ENCODE results near the gene ZNF397. TPM values are rescaled to one million over a fixed set of nuclear protein-coding genes. Genes with fewer than 3 reads are reported as not detected.
A peak's percentile ranks its signal among the peaks of the same experiment; 100 is the strongest.
"Not testable (repeated sequence)": the region's sequence is repeated elsewhere in the genome, so short reads cannot be mapped to it uniquely, and the experiment has no call there.

The ZNF397 gene
- polyA plus RNA-seq: 1 to 10 TPM; 2.7 to 8.1 (median 4.2) TPM

DNA sequence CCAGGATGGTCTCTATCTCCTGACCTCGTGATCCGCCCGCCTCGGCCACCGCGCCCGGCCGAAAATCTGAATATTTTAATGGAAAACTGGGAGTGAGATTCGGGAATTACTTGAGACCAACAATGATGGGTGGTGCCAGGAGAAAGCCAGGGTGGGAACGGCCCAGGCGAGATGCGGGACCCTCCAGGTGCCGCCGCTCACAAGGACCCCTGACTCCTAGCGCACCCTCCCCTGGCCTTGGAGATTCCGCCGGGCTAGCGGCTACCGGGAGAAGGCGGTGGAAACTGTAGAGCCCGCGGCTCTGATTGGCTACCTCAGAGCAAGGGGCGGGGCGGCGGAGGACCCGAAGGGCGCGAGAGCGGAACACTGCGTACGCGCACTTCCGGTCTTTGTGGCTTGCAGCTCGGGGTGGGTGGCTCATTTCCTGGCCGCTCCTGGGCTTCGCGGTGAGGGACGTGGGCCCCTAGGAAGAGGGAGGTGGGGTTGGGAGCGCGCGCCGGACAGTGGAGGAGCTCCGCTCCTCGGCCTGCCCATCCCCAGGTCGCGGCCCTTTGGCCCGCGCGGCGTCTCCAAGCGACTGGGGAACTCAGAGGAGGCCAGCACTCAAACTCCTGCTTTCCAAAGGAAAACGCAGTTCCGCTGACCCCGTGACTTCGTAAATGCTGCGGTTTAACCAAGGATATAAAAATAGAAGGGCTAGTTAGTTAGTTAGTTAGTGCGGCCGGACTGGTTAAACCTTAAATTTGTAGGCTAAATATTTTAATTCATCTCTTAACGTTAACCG is at the start of gene ZNF397:
TSS of gene ZNF397 (plus strand) at position 371 of the 784 bp plus-strand sequence. CDS start 1,437 bp downstream, outside the sequence.
- DNase-seq: peak; percentile 95 to 96 (median 95)
- Mint-ChIP-seq H3K9me3 (no peaks in the 10 kb centered on the region), H3K36me3 (peaks cover 24 to 33% (median 31%) of the 10 kb centered on the region in 3 donors), H3K27ac (peak within 1 kb of the TSS; percentile 97 to 99 (median 98)), H3K4me1 (peaks cover 10 to 26% of the 10 kb centered on the region in 2 donors), H3K4me3 (peak within 1 kb of the TSS; percentile 96 to 99 (median 97)), H3K27me3 (ENCODE audit: low read depth in 3 of 3) (peaks cover 8 to 16% (median 15%) of the 10 kb centered on the region in 3 donors)

DNA sequence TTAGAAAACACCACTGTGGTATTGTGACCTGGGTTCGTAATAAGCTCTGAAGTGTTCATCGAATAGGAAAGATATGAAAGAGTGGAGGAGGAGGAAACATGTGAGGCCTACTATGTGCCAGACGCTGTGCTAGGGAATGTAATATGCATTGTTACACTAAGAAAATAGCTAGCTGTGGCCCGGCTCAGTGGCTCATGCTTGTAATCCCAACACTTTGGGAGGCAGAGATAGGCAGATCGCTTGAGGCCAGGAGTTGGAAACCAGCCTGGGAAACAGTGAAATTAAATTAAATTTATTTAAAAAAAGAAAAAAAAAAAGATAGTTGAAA is 49.2 kb upstream of the ZNF397 start:
- Mint-ChIP-seq H3K27me3 (ENCODE audit: low read depth in 3 of 3) (peaks cover 0 to 3% (median 1%) of the 10 kb centered on the region in 3 donors), H3K4me3 (no peak overlapping the region), H3K9me3 (no peaks in the 10 kb centered on the region), H3K36me3 (no peaks in the 10 kb centered on the region), H3K4me1 (no peaks in the 10 kb centered on the region), H3K27ac (no peak overlapping the region)
- no peak for DNase-seq

DNA sequence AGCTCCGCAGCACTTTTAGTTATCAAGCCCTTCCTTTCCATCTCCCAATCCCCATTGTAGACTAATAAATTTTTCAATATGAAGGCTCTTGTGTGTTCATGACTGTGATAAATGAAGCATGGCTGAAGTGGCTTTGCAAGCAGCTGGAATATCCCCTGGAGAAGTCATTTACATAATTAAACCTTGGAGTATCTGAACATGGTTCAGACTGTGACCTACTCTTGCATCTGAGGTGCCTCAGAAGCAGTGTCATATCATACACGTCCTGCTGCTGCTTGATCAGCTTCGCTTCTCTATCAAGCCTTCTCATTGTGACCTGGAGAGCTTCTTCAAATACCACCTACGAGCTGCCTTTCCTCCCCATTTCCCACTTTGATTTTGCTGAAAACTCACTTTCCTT is 48.4 kb upstream of the ZNF397 start:
- H3K4me1 Mint-ChIP-seq: no peaks in the 10 kb centered on the region
- no peak overlapping the region for H3K4me3 Mint-ChIP-seq
- H3K27ac Mint-ChIP-seq: no peak overlapping the region
- peaks cover 0 to 3% (median 0%) of the 10 kb centered on the region in 3 donors for H3K27me3 Mint-ChIP-seq (ENCODE audit: low read depth in 3 of 3)
- DNase-seq: no peak
- no peaks in the 10 kb centered on the region for H3K36me3 Mint-ChIP-seq
- no peaks in the 10 kb centered on the region for H3K9me3 Mint-ChIP-seq

DNA sequence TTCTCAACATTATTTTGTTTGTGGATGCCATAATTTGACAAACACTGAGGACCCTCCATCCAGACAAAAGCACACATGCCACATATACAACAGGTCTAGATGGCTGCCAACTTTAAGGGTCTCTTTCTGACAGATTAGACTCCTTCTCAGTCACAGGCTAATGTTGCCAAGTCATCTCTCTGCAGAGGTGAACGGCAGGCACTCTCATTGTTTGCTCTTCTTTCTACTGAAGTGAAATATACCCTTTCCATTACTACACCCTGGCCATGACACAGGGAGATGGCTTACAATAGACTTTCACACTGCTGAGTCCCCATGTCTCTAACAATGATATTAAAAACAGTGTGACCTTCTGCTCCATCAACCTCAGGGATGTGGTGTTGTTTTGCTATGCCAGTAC is 47.5 kb upstream of the ZNF397 start:
- peaks cover 0 to 3% (median 0%) of the 10 kb centered on the region in 3 donors for H3K27me3 Mint-ChIP-seq (ENCODE audit: low read depth in 3 of 3)
- no peaks in the 10 kb centered on the region for H3K4me1 Mint-ChIP-seq
- no peak overlapping the region for H3K4me3 Mint-ChIP-seq
- no peak for DNase-seq
- no peaks in the 10 kb centered on the region for H3K36me3 Mint-ChIP-seq
- H3K27ac Mint-ChIP-seq: no peak overlapping the region
- no peaks in the 10 kb centered on the region for H3K9me3 Mint-ChIP-seq

DNA sequence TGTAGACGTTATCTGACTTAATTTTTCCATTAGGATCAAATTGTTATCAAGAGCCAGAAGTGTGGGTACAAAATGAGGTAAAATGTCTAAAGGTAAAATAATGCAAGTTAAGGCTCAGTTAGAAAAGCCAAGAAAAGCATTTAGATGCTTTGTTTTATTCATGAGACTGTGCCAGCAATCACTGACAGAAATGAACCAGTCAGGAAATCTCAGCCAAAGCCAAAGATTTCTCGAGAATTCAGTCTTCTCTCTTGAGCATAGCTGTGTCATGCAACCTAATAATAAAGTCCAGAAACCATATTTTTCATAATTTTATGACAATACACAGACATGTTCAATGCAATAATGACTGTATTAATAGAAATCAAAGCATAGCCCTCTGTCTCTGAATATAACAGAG is 43.5 kb upstream of the ZNF397 start:
- Mint-ChIP-seq H3K4me1 (no peaks in the 10 kb centered on the region), H3K9me3 (no peaks in the 10 kb centered on the region)

DNA sequence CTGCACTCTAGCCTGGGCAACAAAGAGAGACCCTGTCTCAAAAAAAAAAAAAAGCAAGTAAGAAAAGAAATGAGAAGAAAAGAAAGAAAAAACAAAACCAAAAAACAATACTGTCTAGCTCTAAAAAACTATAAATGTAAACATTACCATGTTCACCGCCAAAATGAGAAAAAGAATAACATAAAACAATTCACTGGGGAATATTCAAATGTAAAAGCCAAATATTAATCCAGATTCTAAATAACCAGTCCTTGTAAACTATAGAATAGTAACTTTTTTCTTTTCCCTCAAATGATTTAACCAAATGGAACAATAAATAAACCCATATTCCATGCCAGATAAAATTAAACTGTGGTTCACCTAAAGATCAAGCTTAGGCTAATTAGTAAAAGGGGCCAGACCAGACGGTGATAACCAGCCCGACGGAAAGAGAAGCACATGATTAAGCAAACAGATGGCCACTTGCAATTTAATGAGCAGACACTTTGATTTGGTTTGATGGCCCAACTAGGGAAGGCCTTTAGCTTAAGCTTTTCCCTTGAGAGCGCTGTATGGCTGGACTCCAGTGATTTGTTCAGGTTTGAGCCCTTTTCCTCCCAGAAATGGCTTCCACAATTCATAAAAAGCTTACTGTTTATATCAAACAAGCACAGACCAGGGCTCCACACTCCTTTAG is 39.4 kb upstream of the ZNF397 start:
- peaks cover 0 to 11% (median 0%) of the 10 kb centered on the region in 6 donors for H3K9me3 Mint-ChIP-seq
- H3K36me3 Mint-ChIP-seq: peaks cover 0 to 6% (median 5%) of the 10 kb centered on the region in 3 donors
- no peak for DNase-seq
- no peak overlapping the region for H3K4me3 Mint-ChIP-seq
- no peaks in the 10 kb centered on the region for H3K4me1 Mint-ChIP-seq
- peaks cover 0 to 5% (median 0%) of the 10 kb centered on the region in 3 donors for H3K27me3 Mint-ChIP-seq (ENCODE audit: low read depth in 3 of 3)
- no peak overlapping the region for H3K27ac Mint-ChIP-seq

More for the DNA sequence above, 43.5 kb upstream of the ZNF397 start:
- DNase-seq: no peak
- H3K27me3 Mint-ChIP-seq (ENCODE audit: low read depth in 3 of 3): peaks cover 0 to 3% (median 0%) of the 10 kb centered on the region in 3 donors
- H3K4me3 Mint-ChIP-seq: no peak overlapping the region
- no peaks in the 10 kb centered on the region for H3K36me3 Mint-ChIP-seq
- no peak overlapping the region for H3K27ac Mint-ChIP-seq

DNA sequence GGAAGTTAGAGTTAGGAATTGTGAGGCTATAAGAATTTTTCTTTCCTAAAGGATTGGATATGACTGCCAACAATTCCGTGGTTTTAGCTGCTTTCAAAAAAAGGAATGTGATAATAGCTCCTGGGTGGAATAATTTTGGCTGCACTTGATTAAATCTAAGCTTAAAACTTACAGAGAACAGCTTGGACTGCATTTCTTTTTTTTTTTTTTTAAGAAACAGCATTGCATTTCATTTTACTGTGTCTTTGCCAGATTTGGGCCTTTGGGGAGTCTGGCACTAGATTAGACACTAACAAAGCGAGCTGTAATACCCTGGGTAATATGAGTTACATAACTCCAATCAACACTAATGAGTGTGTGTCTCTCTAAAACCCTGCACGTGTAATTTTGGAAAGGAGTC is 37.8 kb upstream of the ZNF397 start:
- Mint-ChIP-seq H3K4me3 (no peak overlapping the region), H3K36me3 (peaks cover 0 to 6% (median 5%) of the 10 kb centered on the region in 3 donors), H3K27me3 (ENCODE audit: low read depth in 3 of 3) (peaks cover 0 to 5% (median 0%) of the 10 kb centered on the region in 3 donors), H3K4me1 (no peaks in the 10 kb centered on the region), H3K27ac (no peak overlapping the region), H3K9me3 (peaks cover 0 to 11% (median 0%) of the 10 kb centered on the region in 6 donors)
- no peak for DNase-seq

DNA sequence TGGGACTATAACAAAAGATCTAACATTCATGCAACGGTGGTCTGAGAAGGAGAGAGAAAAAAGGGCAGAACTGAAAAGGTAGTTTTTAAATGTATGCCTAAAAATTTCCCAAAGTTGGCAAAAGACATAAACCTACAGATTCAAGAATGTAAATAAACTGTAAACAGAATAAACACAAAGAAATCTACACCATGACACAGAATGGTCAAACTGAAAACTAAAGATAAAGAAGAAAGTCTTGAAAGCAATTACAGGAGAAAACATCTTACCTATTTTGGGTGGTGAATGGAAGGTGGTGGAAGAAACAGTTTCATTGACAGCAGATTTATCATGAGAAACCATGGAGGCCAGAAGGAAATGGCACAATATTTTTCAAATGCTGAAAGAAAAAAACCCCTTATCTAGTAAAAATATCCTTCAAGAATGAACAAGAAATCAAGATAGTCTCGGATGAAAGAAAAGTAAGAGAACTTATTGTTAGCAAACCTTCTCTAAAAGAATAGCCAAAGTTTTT is 35.6 kb upstream of the ZNF397 start:
- H3K27me3 Mint-ChIP-seq (ENCODE audit: low read depth in 3 of 3): peaks cover 0 to 5% (median 0%) of the 10 kb centered on the region in 3 donors
- DNase-seq: no peak
- H3K9me3 Mint-ChIP-seq: peaks cover 0 to 11% (median 0%) of the 10 kb centered on the region in 6 donors
- H3K36me3 Mint-ChIP-seq: peaks cover 0 to 6% (median 5%) of the 10 kb centered on the region in 3 donors
- no peaks in the 10 kb centered on the region for H3K4me1 Mint-ChIP-seq
- no peak overlapping the region for H3K4me3 Mint-ChIP-seq
- H3K27ac Mint-ChIP-seq: no peak overlapping the region

DNA sequence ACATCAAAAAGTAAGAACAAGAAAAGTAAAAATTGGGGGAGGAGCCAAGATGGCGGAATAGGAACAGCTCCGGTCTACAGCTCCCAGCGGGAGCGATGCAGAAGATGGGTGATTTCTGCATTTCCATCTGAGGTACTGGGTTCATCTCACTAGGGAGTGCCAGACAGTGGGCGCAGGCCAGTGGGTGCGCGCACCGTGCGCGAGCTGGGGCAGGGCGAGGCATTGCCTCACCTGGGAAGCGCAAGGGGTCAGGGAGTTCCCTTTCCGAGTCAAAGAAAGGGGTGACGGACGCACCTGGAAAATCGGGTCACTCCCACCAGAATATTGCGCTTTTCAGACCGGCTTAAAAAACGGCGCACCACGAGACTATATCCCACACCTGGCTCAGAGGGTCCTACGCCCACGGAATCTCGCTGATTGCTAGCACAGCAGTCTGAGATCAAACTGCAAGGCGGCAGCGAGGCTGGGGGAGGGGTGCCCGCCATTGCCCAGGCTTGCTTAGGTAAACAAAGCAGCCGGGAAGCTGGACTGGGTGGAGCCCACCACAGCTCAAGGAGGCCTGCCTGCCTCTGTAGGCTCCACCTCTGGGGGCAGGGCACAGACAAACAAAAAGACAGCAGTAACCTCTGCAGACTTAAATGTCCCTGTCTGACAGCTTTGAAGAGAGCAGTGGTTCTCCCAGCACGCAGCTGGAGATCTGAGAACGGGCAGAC is 34.9 kb upstream of the ZNF397 start:
- not testable (repeated sequence) for H3K27ac Mint-ChIP-seq, H3K36me3 Mint-ChIP-seq

DNA sequence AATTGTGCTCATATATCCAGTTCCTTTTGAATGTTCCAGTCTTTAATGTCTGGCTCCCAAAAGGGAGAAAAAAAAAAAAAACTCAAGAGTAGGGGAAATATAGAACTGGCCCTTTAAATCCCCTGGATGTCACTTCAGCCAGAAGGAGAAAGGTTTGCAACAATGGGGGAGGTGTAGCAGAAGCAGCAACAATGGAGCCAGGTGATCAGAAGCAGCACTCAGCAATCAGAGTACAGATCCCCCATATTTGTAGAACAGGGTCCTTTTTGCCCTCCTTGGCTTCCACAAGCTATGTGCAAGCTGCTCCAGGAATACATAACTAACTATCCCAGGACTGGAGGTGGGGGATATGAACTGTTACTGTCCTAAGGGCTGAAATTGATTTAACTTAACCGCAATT is 25.8 kb upstream of the ZNF397 start:
- peaks cover 0 to 3% (median 0%) of the 10 kb centered on the region in 6 donors for H3K9me3 Mint-ChIP-seq
- no peak for DNase-seq
- H3K4me3 Mint-ChIP-seq: no peak overlapping the region
- H3K36me3 Mint-ChIP-seq: no peaks in the 10 kb centered on the region
- peaks cover 4 to 14% of the 10 kb centered on the region in 2 donors for H3K4me1 Mint-ChIP-seq
- H3K27me3 Mint-ChIP-seq (ENCODE audit: low read depth in 3 of 3): peaks cover 0 to 9% (median 4%) of the 10 kb centered on the region in 3 donors
- H3K27ac Mint-ChIP-seq: no peak overlapping the region

More for the DNA sequence above, 34.9 kb upstream of the ZNF397 start:
- H3K9me3 Mint-ChIP-seq: peaks cover 0 to 11% (median 0%) of the 10 kb centered on the region in 6 donors
- H3K4me3 Mint-ChIP-seq; DNase-seq; H3K27me3 Mint-ChIP-seq (ENCODE audit: low read depth in 3 of 3); H3K4me1 Mint-ChIP-seq: not testable (repeated sequence)

DNA sequence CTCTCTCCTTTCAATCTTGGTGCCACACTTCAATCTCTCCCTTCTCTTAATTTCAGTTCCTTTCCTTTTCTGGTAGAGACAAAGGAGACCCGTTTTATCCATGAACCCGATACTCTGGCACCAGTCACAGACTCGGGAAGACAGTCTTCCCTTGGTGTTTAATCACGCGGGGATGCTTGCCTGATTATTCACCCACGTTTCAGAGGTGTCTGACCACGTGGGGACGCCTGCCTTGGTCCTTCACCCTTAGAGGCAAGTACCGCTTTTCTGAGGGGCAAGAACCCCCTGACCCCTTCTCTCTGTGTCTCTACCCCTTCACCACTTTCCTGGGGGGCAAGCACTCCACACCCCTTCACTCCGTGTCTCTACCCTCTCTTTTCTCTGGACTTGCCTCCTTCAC is 24.2 kb upstream of the ZNF397 start:
- not testable (repeated sequence) for H3K27me3 Mint-ChIP-seq (ENCODE audit: low read depth in 3 of 3); H3K36me3 Mint-ChIP-seq; H3K9me3 Mint-ChIP-seq; DNase-seq; H3K4me3 Mint-ChIP-seq
- Mint-ChIP-seq H3K4me1 (peaks cover 4 to 14% of the 10 kb centered on the region in 2 donors), H3K27ac (peak overlapping the region in 1 of 6 donors; percentile 25)

DNA sequence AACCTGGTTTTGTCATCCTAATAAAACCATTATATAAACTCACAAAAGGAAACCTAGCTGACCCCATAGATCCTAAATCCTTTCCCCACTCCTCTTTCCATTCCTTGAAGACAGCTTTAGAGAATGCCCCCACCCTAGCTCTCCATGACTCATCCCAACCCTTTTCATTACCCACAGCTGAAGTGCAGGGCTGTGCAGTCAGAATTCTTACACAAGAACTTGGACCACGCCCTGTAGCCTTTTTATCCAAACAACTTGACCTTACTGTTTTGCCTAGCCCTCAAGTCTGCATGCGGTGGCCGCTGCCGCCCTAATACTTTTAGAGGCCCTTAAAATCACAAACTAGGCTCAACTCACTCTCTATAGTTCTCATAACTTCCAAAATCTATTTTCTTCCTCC is 21.5 kb upstream of the ZNF397 start:
- not testable (repeated sequence) for H3K9me3 Mint-ChIP-seq; H3K27me3 Mint-ChIP-seq (ENCODE audit: low read depth in 3 of 3); DNase-seq; H3K4me1 Mint-ChIP-seq; H3K27ac Mint-ChIP-seq; H3K36me3 Mint-ChIP-seq; H3K4me3 Mint-ChIP-seq

DNA sequence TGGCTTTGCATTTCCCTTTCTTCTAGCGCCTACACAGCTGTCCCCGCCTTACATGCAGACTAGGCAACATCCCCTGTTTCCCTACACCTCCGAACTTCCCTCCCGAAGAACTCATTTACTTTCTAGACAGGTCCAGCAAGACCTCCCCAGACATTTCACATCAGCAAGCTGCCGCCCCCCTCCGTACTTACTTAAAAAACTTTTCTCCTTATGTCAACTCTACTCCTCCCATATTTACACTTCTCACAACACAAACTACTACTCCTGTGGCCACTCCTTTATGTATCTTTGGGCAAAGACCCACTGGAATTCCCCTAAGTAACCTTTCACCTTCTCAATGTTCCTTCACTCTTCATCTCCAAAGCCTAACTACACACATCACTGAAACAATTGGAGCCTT is 20.4 kb upstream of the ZNF397 start:
- Mint-ChIP-seq H3K27me3 (ENCODE audit: low read depth in 3 of 3) (peaks cover 0 to 9% (median 4%) of the 10 kb centered on the region in 3 donors), H3K4me3 (no peak overlapping the region), H3K4me1 (no peaks in the 10 kb centered on the region), H3K27ac (no peak overlapping the region), H3K36me3 (no peaks in the 10 kb centered on the region), H3K9me3 (no peaks in the 10 kb centered on the region)
- no peak for DNase-seq

DNA sequence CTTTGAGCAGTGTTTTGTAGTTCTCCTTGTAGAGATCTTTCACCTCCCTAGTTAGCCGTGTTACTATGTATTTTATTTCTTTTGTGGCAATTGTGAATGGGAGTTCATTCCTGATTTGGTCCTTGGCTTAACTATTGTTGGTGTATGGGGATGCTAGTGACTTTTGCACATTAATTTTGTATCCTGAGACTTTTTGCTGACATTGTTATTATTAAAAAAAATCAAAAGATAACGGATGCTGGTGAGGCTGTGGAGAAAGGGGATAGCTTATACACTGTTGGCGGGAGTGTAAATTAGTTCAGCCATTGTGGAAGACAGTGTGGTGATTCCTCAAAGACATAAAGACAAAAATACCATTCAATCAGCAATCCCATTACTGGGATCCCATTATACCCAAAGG is 17.0 kb upstream of the ZNF397 start:
- no peaks in the 10 kb centered on the region for H3K27me3 Mint-ChIP-seq (ENCODE audit: low read depth in 3 of 3)
- no peaks in the 10 kb centered on the region for H3K36me3 Mint-ChIP-seq
- no peaks in the 10 kb centered on the region for H3K9me3 Mint-ChIP-seq
- H3K4me1 Mint-ChIP-seq: no peaks in the 10 kb centered on the region
- no peak overlapping the region for H3K27ac Mint-ChIP-seq
- DNase-seq: no peak
- no peak overlapping the region for H3K4me3 Mint-ChIP-seq

Data from immature natural killer cell (primary cell).